Stimulated activated CD8-positive, alpha-beta memory T cell treated with anti-CD3 and anti-CD28 coated beads, Interleukin-15, amount 100 ng/mL, for 1 hour (primary cell): ENCODE measurements around the gene SPEG.
"Not testable (repeated sequence)": the region's sequence is repeated elsewhere in the genome, so short reads cannot be mapped to it uniquely, and the experiment has no call there.

Experiments used
- DNase-seq: peaks from one replicate; pipeline ENCODE4 v3.0.0-alpha.2; 2020; ENCODE audit warnings: low read depth

SPEG gene

GRCh38 chr2:219404954-219405353, 29.7 kb upstream of the SPEG start:
- DNase-seq, result no peak

- DNase-seq, result no peak
Measured at GRCh38 chr2:219405451-219405850, 29.2 kb upstream of the SPEG start.

- DNase-seq, result no peak
Measured at GRCh38 chr2:219405958-219406860, 28.4 kb upstream of the SPEG start.

GRCh38 chr2:219406861-219407230, 27.8 kb upstream of the SPEG start:
- no peak for DNase-seq

- not testable (repeated sequence) for DNase-seq
Measured at GRCh38 chr2:219407343-219407742, 27.3 kb upstream of the SPEG start.

GRCh38 chr2:219408204-219408603, 26.4 kb upstream of the SPEG start:
- no peak for DNase-seq

- no peak for DNase-seq
Measured at GRCh38 chr2:219408631-219409030, 26.0 kb upstream of the SPEG start.

- no peak for DNase-seq
Measured at GRCh38 chr2:219409619-219410018, 25.0 kb upstream of the SPEG start.

GRCh38 chr2:219410390-219410789, 24.3 kb upstream of the SPEG start:
- no peak for DNase-seq

- no peak for DNase-seq
Measured at GRCh38 chr2:219414857-219415256, 19.8 kb upstream of the SPEG start.

GRCh38 chr2:219415580-219416234, 18.9 kb upstream of the SPEG start:
- DNase-seq, result no peak

- DNase-seq, result no peak
Measured at GRCh38 chr2:219416235-219416602, 18.4 kb upstream of the SPEG start.

- no peak for DNase-seq
Measured at GRCh38 chr2:219416938-219417337, 17.7 kb upstream of the SPEG start.

- no peak for DNase-seq
Measured at GRCh38 chr2:219417374-219417773, 17.3 kb upstream of the SPEG start.

- DNase-seq, result no peak
Measured at GRCh38 chr2:219418155-219419011, 16.3 kb upstream of the SPEG start, which contains the start of gene DES. TSS of gene DES (plus strand) at chr2:219418377. CDS start at chr2:219418463, 86 bp downstream.

- no peak for DNase-seq
Measured at GRCh38 chr2:219419012-219419324, 15.7 kb upstream of the SPEG start.

GRCh38 chr2:219419331-219420197, 15.1 kb upstream of the SPEG start:
- DNase-seq, result no peak

- no peak for DNase-seq
Measured at GRCh38 chr2:219420687-219421086, 14.0 kb upstream of the SPEG start.

GRCh38 chr2:219421323-219421722, 13.3 kb upstream of the SPEG start:
- no peak for DNase-seq

- no peak for DNase-seq
Measured at GRCh38 chr2:219422952-219423534, 11.6 kb upstream of the SPEG start.

- DNase-seq, result no peak
Measured at GRCh38 chr2:219423652-219424377, 10.8 kb upstream of the SPEG start.
